ENCODE data around the gene RBM4B. TPM values are rescaled to one million over a fixed set of nuclear protein-coding genes. Genes with fewer than 3 reads are reported as not detected.

RBM4B gene
- total RNA-seq, 1 donor from 2014 or later: 61.2 TPM

DNA sequence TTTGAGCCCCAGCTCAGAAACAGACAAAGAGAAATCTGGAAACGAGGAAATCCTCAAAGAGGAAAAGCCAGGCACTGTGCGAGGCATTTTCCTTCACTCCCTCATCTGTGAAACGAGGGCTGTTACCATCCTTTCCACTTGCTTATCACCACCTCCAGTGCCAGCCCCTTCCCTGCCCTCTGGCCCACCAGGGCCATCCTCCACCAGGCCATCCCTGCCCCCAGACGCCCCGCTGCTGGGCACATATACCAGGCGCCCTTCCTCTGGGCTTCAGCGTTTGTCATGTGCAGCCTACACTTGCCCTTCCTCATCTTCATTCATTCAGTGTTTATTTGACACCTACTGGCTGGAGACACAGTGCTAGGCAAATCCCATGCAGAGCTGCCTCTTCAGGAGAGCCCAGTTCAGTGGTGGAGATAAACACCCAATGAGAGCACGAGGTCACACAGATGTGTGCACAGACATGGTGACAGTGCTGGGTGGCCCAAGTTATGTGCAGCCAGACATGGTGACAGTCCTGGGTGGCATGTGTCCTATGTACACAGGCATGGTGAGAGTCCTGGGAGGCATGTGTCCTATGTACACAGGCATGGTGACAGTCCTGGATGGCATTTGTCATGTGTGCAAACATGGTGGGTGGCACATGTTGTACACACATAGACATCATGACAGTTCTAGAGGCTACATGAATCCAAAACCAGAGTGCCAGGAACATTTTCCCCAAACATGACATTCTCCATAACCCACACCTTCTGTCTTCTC is 41.6 kb upstream of the RBM4B start:
- Mint-ChIP-seq H3K4me3 (ENCODE audit: unreplicated experiment) (no peak overlapping the region), H3K36me3 (ENCODE audit: unreplicated experiment) (no peaks in the 10 kb centered on the region), H3K27ac (ENCODE audit: unreplicated experiment) (no peak overlapping the region), H3K27me3 (ENCODE audit: unreplicated experiment) (peaks cover 15% of the 10 kb centered on the region), H3K4me1 (ENCODE audit: low read depth, unreplicated experiment) (peaks cover 29% of the 10 kb centered on the region), H3K9me3 (ENCODE audit: unreplicated experiment) (peaks cover 12% of the 10 kb centered on the region)
- DNase-seq: no peak
- TF ChIP-seq, protein P1, sequence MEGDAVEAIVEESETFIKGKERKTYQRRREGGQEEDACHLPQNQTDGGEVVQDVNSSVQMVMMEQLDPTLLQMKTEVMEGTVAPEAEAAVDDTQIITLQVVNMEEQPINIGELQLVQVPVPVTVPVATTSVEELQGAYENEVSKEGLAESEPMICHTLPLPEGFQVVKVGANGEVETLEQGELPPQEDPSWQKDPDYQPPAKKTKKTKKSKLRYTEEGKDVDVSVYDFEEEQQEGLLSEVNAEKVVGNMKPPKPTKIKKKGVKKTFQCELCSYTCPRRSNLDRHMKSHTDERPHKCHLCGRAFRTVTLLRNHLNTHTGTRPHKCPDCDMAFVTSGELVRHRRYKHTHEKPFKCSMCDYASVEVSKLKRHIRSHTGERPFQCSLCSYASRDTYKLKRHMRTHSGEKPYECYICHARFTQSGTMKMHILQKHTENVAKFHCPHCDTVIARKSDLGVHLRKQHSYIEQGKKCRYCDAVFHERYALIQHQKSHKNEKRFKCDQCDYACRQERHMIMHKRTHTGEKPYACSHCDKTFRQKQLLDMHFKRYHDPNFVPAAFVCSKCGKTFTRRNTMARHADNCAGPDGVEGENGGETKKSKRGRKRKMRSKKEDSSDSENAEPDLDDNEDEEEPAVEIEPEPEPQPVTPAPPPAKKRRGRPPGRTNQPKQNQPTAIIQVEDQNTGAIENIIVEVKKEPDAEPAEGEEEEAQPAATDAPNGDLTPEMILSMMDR (IDR thresholded peaks at IDR 0.05; ENCODE audit: partially characterized antibody, unreplicated experiment): no peak

DNA sequence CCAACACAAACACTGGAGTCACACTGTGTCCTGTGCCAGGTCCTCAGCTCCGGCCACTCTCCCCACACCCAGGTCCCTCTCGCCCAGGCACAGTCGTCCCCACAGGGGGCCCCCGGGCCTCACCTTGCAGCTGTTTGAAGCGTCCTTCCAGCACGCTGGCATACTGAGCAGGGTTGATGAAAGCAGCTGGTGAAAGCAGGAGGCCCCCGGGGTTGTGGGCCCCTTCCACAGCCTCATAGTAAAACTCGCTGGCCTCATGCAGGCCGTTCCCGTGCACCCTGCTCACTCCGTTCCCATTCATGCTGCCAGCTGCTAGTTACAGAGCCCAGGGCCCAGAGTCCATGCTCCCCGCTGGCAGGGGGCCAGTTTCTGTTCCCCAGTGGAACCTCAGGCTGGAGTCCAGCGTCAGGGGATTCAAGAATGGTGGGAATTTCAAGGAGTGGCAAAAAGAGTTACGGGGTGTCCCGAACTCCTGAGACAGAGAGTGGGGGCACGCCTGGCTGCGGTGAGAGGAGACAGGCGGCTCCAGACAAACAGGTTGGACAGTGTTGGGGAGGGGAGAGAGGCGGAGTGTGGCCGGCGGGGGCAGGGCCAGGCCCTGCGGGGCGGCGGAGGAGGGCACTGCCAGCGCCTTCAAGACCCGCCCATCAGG is 40.8 kb upstream of the RBM4B start:
- Mint-ChIP-seq H3K27me3 (ENCODE audit: unreplicated experiment) (peaks cover 17% of the 10 kb centered on the region), H3K4me3 (ENCODE audit: unreplicated experiment) (no peak overlapping the region), H3K9me3 (ENCODE audit: unreplicated experiment) (peaks cover 12% of the 10 kb centered on the region), H3K36me3 (ENCODE audit: unreplicated experiment) (no peaks in the 10 kb centered on the region), H3K27ac (ENCODE audit: unreplicated experiment) (no peak overlapping the region), H3K4me1 (ENCODE audit: low read depth, unreplicated experiment) (peaks cover 26% of the 10 kb centered on the region)
- TF ChIP-seq, protein P1 (IDR thresholded peaks at IDR 0.05; ENCODE audit: partially characterized antibody, unreplicated experiment): peak; percentile 43
- DNase-seq: peak; percentile 46

DNA sequence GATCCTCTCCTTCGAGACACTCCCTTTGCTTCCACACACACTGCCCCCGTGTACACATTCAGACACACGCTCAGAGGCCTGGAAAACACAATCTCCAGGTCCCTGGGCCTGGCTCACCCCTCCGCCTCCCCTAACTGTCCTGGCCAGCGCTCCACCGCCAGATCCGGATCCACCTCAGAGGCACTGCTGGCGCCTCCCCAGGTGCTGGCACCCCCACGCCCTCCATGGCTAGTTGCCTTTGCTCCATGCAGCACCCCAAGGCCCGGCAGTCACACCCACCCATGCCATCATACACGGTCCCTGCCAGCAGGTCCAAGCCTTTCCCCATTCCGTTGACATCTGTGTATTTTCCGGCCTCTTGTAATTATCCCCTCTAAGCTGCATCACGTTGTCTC is 40.2 kb upstream of the RBM4B start:
- Mint-ChIP-seq H3K4me3 (ENCODE audit: unreplicated experiment) (no peak overlapping the region), H3K4me1 (ENCODE audit: low read depth, unreplicated experiment) (peaks cover 21% of the 10 kb centered on the region), H3K9me3 (ENCODE audit: unreplicated experiment) (peaks cover 11% of the 10 kb centered on the region), H3K27ac (ENCODE audit: unreplicated experiment) (peak overlapping the region; percentile 17), H3K36me3 (ENCODE audit: unreplicated experiment) (no peaks in the 10 kb centered on the region), H3K27me3 (ENCODE audit: unreplicated experiment) (peaks cover 19% of the 10 kb centered on the region)
- TF ChIP-seq, protein P1 (IDR thresholded peaks at IDR 0.05; ENCODE audit: partially characterized antibody, unreplicated experiment): no peak
- no peak for DNase-seq

DNA sequence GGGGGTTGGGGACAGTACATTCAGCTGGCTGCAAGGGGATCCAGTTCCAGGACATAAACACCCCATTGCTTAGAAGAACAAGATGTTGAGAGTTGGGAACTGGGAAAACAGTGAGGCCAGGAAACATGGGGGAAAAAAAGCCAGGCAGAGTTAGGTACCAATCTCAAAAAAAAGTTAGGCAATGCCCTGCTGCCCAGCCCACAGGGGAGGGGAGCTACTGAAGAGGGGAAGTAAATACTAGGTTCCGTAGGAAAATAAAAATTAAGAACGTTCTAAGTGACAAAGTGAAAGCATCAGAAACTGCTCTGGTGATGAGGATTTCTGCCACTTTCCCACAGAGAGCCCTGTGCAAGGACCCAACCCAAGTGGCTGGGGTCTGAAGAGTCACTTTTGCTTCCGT is 39.3 kb upstream of the RBM4B start:
- Mint-ChIP-seq H3K27me3 (ENCODE audit: unreplicated experiment) (peaks cover 19% of the 10 kb centered on the region), H3K4me3 (ENCODE audit: unreplicated experiment) (no peak overlapping the region), H3K36me3 (ENCODE audit: unreplicated experiment) (no peaks in the 10 kb centered on the region), H3K4me1 (ENCODE audit: low read depth, unreplicated experiment) (peaks cover 18% of the 10 kb centered on the region), H3K9me3 (ENCODE audit: unreplicated experiment) (peaks cover 9% of the 10 kb centered on the region), H3K27ac (ENCODE audit: unreplicated experiment) (no peak overlapping the region)
- TF ChIP-seq, protein P1 (IDR thresholded peaks at IDR 0.05; ENCODE audit: partially characterized antibody, unreplicated experiment): no peak
- DNase-seq: no peak

Measured in glutamatergic neuron (in vitro differentiated cells).